Measurements from ENCODE around the gene LACTBL1. TPM values are rescaled to one million over a fixed set of nuclear protein-coding genes. Genes with fewer than 3 reads are reported as not detected.
"Not testable (repeated sequence)": the region's sequence is repeated elsewhere in the genome, so short reads cannot be mapped to it uniquely, and the experiment has no call there.

Gene LACTBL1, protein sequence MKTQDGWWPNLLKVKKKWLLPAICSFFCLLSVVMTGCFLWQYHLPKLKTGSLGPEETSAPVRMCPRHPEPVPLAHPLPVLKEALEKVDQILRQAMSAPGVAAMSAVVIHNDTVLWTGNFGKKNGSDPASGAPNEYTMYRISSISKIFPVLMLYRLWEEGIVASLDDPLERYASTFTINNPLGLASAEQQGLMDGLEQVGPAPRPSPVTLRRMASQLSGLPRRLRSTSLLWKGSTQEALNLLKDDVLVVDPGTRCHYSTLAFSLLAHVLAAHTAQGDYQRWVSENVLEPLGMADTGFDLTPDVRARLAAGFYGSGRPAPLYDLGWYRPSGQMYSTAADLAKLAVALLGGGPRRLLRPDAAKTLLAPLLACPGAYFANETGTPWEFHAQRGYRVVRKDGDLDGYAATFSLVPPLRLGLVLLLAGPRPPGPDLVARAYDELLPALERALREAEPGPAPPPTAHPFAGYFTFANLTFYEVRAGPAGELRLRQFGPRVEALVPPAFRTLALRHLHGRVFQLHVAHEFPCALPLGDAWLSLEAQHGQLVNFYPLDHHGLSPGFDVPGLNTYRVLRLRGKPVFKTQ
- polyA plus RNA-seq (ENCODE audit: insufficient read length in 4 of 4), result not detected

DNA sequence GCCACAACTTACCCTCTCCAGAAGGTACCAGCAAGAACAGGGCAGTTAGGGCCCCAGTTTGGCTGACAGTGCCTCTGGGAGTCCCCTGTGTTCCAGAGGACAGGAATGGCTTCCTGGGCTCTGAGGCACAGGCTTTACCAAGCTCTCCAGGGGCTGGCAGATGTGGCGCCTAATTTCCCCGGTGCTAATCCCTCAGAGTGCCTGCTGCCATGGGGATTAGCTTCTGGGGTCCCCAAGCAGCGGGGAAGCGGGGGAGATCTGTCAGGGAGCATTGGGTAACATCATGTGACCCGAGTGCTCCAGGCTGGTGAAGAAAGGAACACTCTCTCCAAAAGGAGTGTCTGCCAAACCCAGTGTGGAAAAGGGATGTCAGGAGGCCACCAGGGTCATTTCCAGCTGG is at the start of gene LACTBL1:
Gene LACTBL1, minus strand, starts transcription at position 107 of the 400 bp plus-strand sequence. CDS start 550 bp downstream, outside the sequence.
- no peak for DNase-seq (ENCODE audit: low read depth in 4 of 4, low spot score in 3 of 4)

DNA sequence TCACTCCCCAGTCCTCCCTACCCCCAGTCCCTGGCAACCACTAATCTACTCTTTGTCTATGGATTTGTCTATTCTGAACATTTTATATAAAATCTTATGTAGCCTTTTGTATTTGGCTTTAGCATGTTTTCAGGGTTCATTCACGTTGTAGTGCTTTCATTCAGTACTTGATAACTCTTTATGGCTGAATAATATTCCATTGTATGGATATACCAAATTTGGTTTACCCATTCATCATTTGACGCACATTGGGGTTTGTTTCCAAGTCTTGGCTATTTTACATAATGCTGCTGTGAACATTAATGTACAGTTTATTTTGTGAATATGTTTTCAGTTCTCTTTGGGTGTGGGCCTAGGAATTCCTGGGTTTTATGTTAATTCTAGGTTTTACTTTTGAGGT is 49.2 kb upstream of the LACTBL1 start:
- no peak for DNase-seq (ENCODE audit: low read depth in 4 of 4, low spot score in 3 of 4)

DNA sequence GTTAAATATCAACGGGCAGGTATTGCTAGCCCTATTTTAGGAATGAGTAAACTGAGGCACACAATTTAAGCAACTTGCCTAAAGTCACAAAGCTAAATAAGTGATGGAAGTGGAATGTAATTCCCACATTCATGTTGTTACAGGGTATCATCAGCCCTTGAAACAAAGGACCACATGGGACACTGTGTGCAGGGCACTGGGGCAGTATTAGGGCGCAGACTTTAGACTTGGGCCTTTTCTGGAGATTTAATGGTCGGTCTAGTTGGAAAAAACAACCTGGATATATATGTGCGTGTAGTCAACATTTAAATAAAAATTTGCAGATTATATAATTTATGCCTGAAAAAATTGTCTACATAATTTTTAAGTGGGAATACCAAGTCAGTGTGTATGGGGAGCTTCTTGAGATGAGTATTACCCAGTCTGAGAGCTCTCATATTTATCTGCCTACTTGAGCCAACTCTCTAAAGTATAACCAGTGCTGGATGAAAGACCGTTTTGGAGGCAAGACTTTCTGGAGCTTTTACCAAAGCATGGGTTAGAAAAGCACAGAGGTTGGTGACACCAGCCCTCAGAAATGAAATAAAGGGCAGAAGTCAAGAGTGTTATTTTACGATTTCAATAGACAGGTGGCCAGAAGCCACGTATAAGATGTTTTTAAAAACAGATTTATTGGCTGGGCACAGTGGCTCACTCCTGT is 48.2 kb upstream of the LACTBL1 start:
- peak in 2 of 4 donors; percentile 6 to 8 for DNase-seq (ENCODE audit: low read depth in 4 of 4, low spot score in 3 of 4)

DNA sequence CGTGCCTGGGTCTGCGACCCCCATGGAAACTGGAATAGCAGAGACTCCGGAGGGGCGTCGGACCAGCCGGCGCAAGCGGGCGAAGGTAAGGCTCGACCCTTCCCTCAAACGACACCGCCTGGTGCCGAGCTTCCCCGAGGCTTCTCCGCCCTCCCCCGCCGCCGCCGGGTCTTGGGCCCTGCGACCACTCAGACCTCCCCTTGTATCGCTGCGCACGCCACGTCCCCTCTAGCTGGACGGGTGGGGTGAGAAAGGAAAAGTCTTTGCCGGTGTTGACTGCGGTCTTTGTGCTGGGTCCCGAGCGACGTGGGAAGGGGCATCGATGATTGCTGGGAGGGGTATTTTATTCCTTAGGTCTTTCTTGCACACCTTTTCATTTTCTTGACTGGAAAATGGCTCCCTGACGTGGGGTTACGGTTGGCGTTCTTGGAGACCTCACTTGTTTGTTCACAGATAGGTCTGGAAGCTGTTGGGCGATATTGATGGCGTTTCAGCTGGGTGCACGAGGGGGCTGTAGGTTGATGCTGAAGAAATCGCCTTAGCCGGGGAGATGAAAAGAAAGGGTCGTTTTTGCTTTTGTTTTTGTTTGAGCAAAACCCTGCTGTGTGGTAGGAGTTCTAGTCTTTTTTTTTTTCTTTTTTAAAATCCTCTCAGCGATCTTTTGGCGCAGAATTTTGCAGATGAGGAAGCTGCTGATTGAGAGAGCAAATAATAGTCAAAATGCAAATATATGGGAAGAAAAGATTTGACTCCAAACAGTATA is 47.4 kb upstream of the LACTBL1 start:
- DNase-seq (ENCODE audit: low read depth in 4 of 4, low spot score in 3 of 4), result peak; percentile 27 to 70 (median 40)

DNA sequence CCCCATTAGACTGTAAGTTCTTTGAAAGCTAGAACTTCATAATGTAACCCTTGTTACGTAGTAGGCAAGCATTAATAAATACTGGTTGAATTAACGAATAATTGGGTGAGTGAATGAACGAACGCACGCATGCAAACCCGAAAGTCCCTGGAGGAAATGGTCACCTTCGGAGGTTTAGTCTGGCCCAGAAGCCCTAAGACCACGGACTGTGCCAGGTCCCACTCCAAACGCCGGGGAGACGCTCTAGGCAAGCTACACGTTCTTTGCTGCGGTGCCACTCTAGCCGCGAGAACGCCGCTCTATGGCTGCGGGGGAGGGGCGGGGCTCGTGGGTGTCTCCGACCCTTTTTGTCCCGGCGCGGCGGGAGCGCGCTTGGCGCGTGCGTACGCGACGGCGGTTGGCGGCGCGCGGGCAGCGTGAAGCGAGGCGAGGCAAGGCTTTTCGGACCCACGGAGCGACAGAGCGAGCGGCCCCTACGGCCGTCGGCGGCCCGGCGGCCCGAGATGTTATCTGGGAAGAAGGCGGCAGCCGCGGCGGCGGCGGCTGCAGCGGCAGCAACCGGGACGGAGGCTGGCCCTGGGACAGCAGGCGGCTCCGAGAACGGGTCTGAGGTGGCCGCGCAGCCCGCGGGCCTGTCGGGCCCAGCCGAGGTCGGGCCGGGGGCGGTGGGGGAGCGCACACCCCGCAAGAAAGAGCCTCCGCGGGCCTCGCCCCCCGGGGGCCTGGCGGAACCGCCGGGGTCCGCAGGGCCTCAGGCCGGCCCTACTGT is 46.6 kb upstream of the LACTBL1 start, which contains the start of gene KDM1A:
Gene KDM1A, plus strand, starts transcription at position 375 of the 769 bp plus-strand sequence. Its CDS starts 129 bp downstream, at position 504.
- peak; percentile 95 to 97 (median 96) for DNase-seq (ENCODE audit: low read depth in 4 of 4, low spot score in 3 of 4)

DNA sequence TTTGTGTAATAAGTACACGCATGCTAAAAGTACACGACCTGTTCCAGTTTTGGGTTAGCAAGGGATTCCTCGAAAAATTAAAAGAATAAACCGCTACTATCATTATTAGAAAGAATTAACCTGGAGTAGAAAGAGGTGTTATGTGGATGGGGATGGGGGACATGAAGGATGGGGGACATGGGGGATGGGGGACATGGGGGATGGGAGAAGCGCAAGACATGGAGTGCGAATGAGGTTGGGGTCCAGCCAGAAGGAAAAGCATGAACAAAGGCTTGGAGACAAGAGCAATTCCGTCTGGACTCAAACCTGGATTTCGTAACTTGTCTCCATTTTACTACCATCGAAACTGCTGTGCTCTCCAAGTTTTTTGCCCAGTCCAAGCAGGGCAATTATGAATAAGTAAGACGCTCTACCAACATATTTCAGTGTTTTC is 46.0 kb upstream of the LACTBL1 start:
- no peak for DNase-seq (ENCODE audit: low read depth in 4 of 4, low spot score in 3 of 4)

DNA sequence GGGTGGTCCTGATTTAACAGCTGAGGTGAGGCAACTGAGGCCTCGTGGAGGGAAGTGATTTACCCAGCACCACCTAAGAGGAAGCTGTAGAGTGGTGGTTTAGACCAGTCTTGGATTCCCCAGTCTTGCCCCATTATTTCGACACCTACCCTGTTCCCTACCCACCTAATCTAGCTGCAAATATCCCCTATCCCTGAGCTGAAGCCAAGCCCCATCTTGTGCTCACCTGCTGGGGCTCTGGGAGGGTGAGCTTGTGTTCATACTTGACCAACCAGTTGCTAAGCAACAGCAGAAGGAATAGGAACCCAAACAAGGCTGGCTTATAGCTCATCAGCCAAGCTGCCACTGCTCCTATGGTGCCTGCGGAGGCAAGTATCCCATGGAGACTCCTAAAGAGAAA is 41.0 kb upstream of the LACTBL1 start:
- peak in 3 of 4 donors; percentile 26 to 68 (median 57) for DNase-seq (ENCODE audit: low read depth in 4 of 4, low spot score in 3 of 4)

DNA sequence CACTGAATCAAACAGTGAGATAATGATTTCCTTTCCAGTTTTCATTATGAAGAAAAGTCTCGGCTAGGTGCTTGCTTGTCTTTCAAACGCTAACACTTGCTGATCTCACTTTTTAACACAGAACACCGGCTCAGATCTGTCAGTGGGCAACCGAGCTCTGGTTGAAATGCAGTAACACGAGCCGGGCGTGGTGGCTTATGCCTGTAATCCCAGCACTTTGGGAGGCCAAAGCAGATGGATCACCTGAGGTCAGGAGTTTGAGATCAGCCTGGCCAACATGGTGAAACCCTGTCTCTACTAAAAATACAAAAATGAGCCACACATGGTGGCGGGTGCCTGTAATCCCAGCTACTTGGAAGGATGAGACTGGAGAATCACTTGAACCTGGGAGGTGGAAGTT is 37.4 kb upstream of the LACTBL1 start:
- DNase-seq (ENCODE audit: low read depth in 4 of 4, low spot score in 3 of 4), result not testable (repeated sequence)

DNA sequence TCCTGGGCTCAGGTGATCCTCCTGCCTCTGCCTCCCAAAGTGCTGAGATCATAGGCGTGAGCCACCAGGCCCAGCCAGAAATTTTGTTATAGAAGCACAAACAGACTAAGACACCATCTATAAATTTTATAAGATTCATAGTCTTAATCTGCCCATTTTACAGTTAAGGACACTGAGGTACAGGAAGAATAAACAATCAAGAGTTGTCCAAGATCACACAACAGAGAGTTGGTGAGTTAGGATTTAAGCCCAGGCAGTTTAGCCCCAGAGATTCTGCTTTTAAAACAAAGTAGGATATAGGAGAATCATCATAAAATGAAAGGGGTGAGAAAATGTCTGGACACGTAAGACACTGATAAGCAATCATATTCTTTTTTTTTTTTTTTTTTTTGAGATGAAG is 36.2 kb upstream of the LACTBL1 start:
- no peak for DNase-seq (ENCODE audit: low read depth in 4 of 4, low spot score in 3 of 4)

DNA sequence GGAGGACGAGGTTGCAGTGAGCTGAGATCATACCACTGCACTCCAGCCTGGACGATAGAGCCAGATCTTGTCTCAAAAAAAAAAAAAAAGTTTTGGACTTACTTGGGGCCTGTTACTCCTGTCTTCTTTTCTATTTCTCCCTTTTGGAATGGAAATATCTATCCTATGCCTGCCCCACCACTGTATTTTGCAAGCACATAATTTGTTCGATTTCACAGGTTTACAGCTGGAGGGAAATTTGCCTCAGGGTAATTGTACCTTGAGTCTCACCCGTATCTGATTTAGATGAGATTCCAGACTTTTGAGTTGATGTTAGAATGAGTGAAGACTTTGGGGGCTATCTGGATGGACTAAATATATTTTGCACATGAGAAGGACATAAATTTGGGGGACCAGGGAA is 34.4 kb upstream of the LACTBL1 start:
- DNase-seq (ENCODE audit: low read depth in 4 of 4, low spot score in 3 of 4), result no peak

DNA sequence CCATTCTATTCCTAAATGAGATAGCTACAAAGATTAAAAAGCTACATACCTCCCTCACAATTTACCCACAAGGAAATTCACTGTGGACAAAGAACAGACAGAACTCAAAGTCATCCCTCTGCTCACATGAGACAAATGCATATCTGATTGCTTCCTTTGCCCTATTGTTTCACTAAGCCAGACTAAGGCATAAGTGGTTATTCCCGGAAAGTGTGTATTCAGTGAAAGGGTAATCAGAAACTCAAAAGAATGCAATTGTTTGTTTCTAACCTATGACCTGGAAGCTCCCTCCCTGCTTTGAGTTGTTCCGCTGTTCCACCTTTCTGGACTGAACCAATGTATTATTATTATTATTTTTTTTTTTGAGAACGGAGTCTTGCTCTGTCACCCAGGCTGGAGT is 32.1 kb upstream of the LACTBL1 start:
- not testable (repeated sequence) for DNase-seq (ENCODE audit: low read depth in 4 of 4, low spot score in 3 of 4)

DNA sequence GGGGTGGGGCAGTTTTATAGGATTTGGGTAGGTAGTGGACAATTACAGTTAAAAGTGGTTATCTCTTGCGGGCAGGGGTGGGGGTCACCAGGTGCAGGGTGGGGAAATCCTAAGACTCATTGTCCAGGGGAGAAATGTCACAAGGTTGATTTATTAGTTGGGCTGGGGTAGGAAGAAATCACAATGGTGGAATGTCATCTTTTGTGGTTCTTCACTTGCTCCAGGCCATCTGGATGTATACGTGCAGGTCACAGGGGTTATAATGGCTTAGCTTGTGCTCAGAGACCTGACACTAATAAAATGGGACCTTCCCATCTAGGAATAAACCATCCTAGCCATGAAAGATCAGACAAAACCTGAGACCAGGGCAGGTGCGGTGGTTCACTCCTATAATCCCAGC is 31.4 kb upstream of the LACTBL1 start:
- DNase-seq (ENCODE audit: low read depth in 4 of 4, low spot score in 3 of 4), result no peak

DNA sequence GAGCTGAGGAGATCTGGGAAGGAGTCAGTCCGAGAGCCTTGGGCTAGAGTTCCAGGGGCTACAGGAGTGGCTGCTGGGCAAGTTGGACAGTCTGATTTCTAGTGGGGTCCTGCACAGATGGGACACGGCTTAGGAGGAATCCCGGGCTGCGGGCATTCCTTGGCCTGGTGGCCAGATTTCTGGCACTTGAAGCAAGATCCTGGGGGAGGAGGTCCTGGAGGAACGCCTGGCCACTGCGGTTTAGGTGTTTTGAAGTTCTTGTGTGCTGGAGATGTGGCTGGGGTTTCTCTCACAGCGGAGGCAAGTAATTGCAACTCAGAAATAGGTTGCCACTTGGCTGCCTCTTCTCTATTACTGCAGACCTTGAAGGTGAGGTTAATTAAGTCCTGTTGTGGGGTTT is 29.6 kb upstream of the LACTBL1 start:
- DNase-seq (ENCODE audit: low read depth in 4 of 4, low spot score in 3 of 4), result not testable (repeated sequence)

DNA sequence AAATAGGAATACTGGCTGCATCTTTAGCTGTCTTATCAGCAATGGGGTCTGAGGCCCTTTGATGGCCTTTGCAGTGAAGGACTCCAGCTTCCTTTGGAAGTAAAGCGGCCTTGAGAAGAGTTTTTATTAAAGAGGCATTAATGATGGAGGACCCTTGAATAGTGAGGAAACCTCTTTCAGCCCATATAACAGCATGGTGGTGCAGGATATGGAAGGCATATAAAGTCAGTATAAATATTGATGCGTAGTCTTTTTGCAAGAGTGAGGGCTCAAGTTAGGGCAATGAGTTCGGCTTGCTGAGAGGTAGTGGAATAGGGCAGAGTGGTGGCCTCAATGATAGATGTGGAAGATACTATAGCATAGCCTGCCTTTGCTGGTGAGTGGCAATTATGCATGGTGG is 27.5 kb upstream of the LACTBL1 start:
- DNase-seq (ENCODE audit: low read depth in 4 of 4, low spot score in 3 of 4), result not testable (repeated sequence)

DNA sequence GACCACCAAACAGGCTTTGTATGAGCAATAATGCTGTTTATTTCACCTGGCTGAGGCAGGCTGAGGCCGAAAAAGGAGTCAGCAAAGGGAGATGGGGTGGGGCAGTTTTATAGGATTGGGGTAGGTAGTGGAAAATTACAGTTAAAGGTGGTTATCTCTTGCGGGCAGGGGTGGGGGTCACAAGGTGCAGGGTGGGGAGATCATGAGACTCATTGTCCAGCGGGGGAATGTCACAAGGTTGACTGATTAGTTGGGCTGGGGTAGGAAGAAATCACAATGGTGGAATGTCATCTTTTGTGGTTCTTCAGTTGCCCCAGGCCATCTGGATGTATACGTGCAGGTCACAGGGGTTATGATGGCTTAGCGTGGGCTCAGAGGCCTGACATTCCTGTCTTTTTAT is 24.9 kb upstream of the LACTBL1 start:
- DNase-seq (ENCODE audit: low read depth in 4 of 4, low spot score in 3 of 4), result not testable (repeated sequence)

DNA sequence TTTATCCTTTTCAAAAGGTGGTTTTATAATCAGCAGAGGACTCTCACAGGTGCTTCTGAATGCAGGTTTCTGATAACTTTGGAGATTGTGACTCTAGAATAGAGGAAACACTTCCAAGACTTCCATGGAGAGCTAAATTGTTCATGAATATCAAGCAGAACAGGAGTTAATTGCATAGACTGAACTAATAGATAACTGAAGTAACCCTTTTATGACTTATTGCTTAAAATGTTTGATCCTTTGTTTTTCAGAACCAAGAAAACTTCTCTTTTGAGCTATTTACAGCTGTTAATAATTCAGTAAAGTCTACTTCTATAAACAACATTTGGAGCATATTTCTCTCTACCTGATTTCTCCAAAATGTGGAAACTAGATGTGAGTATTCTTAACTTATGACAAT is 23.1 kb upstream of the LACTBL1 start:
- DNase-seq (ENCODE audit: low read depth in 4 of 4, low spot score in 3 of 4), result no peak

DNA sequence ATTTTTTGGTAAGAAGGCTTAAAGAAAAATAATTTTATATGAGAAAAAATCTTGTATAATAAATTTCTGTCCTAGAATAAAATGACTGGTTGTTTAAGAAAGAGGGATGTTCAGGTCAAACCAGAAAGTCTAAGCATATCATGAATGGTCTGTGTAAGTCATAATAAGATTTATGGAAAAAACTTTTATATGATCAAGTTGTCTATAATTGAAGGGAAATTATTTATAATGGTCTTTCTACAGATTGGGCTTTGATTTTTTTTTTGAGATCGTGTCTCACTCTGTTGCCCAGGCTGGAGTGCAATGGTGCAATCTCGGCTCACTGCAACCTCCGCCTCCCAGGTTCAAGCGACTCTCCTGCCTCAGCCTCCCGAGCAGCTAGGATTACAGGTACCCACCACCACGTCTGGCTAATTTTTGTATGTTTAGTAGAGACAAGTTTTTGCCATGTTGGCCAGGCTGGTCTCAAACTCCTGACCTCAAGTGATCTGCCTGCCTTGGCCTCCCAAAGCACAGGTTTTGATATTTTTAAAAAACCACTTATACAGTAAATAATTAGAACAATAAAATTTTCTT is 20.6 kb upstream of the LACTBL1 start:
- DNase-seq (ENCODE audit: low read depth in 4 of 4, low spot score in 3 of 4), result not testable (repeated sequence)

DNA sequence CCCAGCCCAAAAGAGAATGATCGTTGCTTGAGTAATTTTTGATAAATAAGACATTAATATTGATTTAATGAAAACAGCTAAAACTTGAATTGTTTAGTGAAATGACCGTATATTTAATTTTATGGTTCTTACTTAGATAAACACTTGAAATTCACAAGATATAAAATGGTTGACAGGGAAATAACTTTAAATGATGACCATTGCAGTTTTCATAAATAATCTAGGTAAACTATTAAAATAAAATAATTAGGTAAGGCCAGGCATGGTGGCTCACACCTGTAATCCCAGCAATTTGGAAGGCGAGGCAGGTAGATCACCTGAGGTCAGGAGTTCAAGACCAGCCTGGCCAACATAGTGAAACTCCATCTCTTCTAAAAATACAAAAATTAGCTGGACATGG is 19.7 kb upstream of the LACTBL1 start:
- DNase-seq (ENCODE audit: low read depth in 4 of 4, low spot score in 3 of 4), result not testable (repeated sequence)

DNA sequence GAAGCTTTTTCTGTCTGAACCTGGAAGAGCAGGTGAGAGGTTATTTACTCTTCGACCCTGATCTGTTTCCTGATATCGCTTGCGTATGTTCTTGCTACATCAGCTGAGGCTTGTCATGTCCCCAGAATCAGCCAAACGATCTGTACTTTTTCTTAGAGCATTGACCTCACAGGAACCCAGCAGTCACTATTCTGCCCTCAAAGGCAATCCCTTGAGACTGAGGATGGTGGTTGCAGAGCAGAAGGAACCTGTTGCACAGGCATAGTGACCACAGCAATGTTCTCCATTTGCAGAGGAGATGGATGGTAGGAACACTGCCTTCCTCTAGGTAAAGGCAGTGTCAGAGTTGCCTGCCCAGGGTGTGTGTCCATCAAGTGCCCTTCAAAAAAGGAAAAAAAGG is 11.3 kb upstream of the LACTBL1 start:
- DNase-seq (ENCODE audit: low read depth in 4 of 4, low spot score in 3 of 4), result no peak

DNA sequence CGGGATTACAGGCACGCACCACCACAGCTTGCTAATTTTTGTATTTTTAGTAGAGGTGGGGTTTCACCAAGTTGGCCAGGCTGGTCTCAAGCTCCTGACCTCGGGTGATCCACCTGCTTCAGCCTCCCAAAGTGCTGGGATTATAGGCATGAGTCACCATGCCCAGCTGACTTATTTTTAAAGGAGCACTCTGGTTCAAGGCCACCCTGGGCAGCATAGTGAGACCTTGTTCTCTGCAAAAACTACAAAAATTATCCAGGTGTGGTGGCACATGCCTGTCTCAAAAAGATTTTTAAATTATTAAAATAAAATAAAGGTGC is 7.8 kb upstream of the LACTBL1 start:
- DNase-seq (ENCODE audit: low read depth in 4 of 4, low spot score in 3 of 4), result not testable (repeated sequence)
